ENCODE measurements around the gene BLOC1S5. TPM values are rescaled to one million over a fixed set of nuclear protein-coding genes. Genes with fewer than 3 reads are reported as not detected.
"Not testable (repeated sequence)": the region's sequence is repeated elsewhere in the genome, so short reads cannot be mapped to it uniquely, and the experiment has no call there.

The BLOC1S5 gene
- polyA plus RNA-seq, 2 donors = 3.9 to 4.5 TPM

GRCh38 chr6:7992002-7992815 is 72.0 kb downstream of the BLOC1S5 start:
- H3K27ac ChIP-seq (ENCODE audit: low read depth in 2 of 2, low read length in 1 of 2) = peak overlapping the region in 1 of 2 donors; percentile 49

GRCh38 chr6:7991536-7991935 is 72.7 kb downstream of the BLOC1S5 start:
- Histone ChIP-seq H3K27ac (ENCODE audit: low read depth in 2 of 2, low read length in 1 of 2) (no peak overlapping the region), H3K36me3 (ENCODE audit: control insufficient read depth in 2 of 2, insufficient read depth in 2 of 2, low read length in 1 of 2) (no peaks in the 10 kb centered on the region)

More at GRCh38 chr6:7992002-7992815, 72.0 kb downstream of the BLOC1S5 start:
- 21 to 38% methylated on average over 7 of the region's 7 CpGs for WGBS, 2 donors
- no peaks in the 10 kb centered on the region for H3K27me3 ChIP-seq (ENCODE audit: control insufficient read depth in 1 of 2, insufficient read depth in 2 of 2, low read length in 2 of 2)
- H3K9me3 ChIP-seq (ENCODE audit: control insufficient read depth in 2 of 2, insufficient read depth in 1 of 2, low read depth in 1 of 2, low read length in 1 of 2) = no peaks in the 10 kb centered on the region
- no peaks in the 10 kb centered on the region for H3K4me1 ChIP-seq (ENCODE audit: control insufficient read depth in 2 of 2, insufficient read depth in 2 of 2, low read length in 1 of 2)
- no peaks in the 10 kb centered on the region for H3K36me3 ChIP-seq (ENCODE audit: control insufficient read depth in 2 of 2, insufficient read depth in 2 of 2, low read length in 1 of 2)
- H3K4me3 ChIP-seq (ENCODE audit: low read depth in 1 of 2, low read length in 2 of 2) = no peak overlapping the region

GRCh38 chr6:7986219-7986618 is 78.0 kb downstream of the BLOC1S5 start:
- 93% methylated on average over 31 of the region's 31 CpGs for WGBS, 2 donors
- no peaks in the 10 kb centered on the region for H3K9me3 ChIP-seq (ENCODE audit: control insufficient read depth in 2 of 2, insufficient read depth in 1 of 2, low read depth in 1 of 2, low read length in 1 of 2)
- no peak overlapping the region for H3K4me3 ChIP-seq (ENCODE audit: low read depth in 1 of 2, low read length in 2 of 2)
- peaks cover 0 to 3% of the 10 kb centered on the region in 2 donors for H3K4me1 ChIP-seq (ENCODE audit: control insufficient read depth in 2 of 2, insufficient read depth in 2 of 2, low read length in 1 of 2)
- no peaks in the 10 kb centered on the region for H3K36me3 ChIP-seq (ENCODE audit: control insufficient read depth in 2 of 2, insufficient read depth in 2 of 2, low read length in 1 of 2)
- H3K27ac ChIP-seq (ENCODE audit: low read depth in 2 of 2, low read length in 1 of 2) = no peak overlapping the region
- H3K27me3 ChIP-seq (ENCODE audit: control insufficient read depth in 1 of 2, insufficient read depth in 2 of 2, low read length in 2 of 2) = no peaks in the 10 kb centered on the region

More at GRCh38 chr6:7991536-7991935, 72.7 kb downstream of the BLOC1S5 start:
- H3K9me3 ChIP-seq (ENCODE audit: control insufficient read depth in 2 of 2, insufficient read depth in 1 of 2, low read depth in 1 of 2, low read length in 1 of 2) = no peaks in the 10 kb centered on the region
- H3K27me3 ChIP-seq (ENCODE audit: control insufficient read depth in 1 of 2, insufficient read depth in 2 of 2, low read length in 2 of 2) = no peaks in the 10 kb centered on the region
- no peak overlapping the region for H3K4me3 ChIP-seq (ENCODE audit: low read depth in 1 of 2, low read length in 2 of 2)
- no peaks in the 10 kb centered on the region for H3K4me1 ChIP-seq (ENCODE audit: control insufficient read depth in 2 of 2, insufficient read depth in 2 of 2, low read length in 1 of 2)
- 50 to 61% methylated on average over 1 of the region's 1 CpG for WGBS, 2 donors

- not testable (repeated sequence) for H3K27ac ChIP-seq (ENCODE audit: low read depth in 2 of 2, low read length in 1 of 2); H3K4me3 ChIP-seq (ENCODE audit: low read depth in 1 of 2, low read length in 2 of 2); H3K9me3 ChIP-seq (ENCODE audit: control insufficient read depth in 2 of 2, insufficient read depth in 1 of 2, low read depth in 1 of 2, low read length in 1 of 2); H3K4me1 ChIP-seq (ENCODE audit: control insufficient read depth in 2 of 2, insufficient read depth in 2 of 2, low read length in 1 of 2); H3K27me3 ChIP-seq (ENCODE audit: control insufficient read depth in 1 of 2, insufficient read depth in 2 of 2, low read length in 2 of 2); H3K36me3 ChIP-seq (ENCODE audit: control insufficient read depth in 2 of 2, insufficient read depth in 2 of 2, low read length in 1 of 2)
- 78% methylated on average over 6 of the region's 6 CpGs for WGBS, 2 donors
Observed at GRCh38 chr6:7983967-7984366, 80.2 kb downstream of the BLOC1S5 start.

GRCh38 chr6:7979831-7980230 is 84.4 kb downstream of the BLOC1S5 start:
- H3K4me1 ChIP-seq (ENCODE audit: control insufficient read depth in 2 of 2, insufficient read depth in 2 of 2, low read length in 1 of 2) = peaks cover 7 to 10% of the 10 kb centered on the region in 2 donors
- no peaks in the 10 kb centered on the region for H3K27me3 ChIP-seq (ENCODE audit: control insufficient read depth in 1 of 2, insufficient read depth in 2 of 2, low read length in 2 of 2)
- H3K4me3 ChIP-seq (ENCODE audit: low read depth in 1 of 2, low read length in 2 of 2) = no peak overlapping the region
- H3K36me3 ChIP-seq (ENCODE audit: control insufficient read depth in 2 of 2, insufficient read depth in 2 of 2, low read length in 1 of 2) = no peaks in the 10 kb centered on the region
- no peaks in the 10 kb centered on the region for H3K9me3 ChIP-seq (ENCODE audit: control insufficient read depth in 2 of 2, insufficient read depth in 1 of 2, low read depth in 1 of 2, low read length in 1 of 2)
- H3K27ac ChIP-seq (ENCODE audit: low read depth in 2 of 2, low read length in 1 of 2) = no peak overlapping the region

GRCh38 chr6:7978736-7979135 is 85.5 kb downstream of the BLOC1S5 start:
- Histone ChIP-seq H3K27ac (ENCODE audit: low read depth in 2 of 2, low read length in 1 of 2) (no peak overlapping the region), H3K36me3 (ENCODE audit: control insufficient read depth in 2 of 2, insufficient read depth in 2 of 2, low read length in 1 of 2) (no peaks in the 10 kb centered on the region), H3K27me3 (ENCODE audit: control insufficient read depth in 1 of 2, insufficient read depth in 2 of 2, low read length in 2 of 2) (no peaks in the 10 kb centered on the region), H3K9me3 (ENCODE audit: control insufficient read depth in 2 of 2, insufficient read depth in 1 of 2, low read depth in 1 of 2, low read length in 1 of 2) (no peaks in the 10 kb centered on the region), H3K4me1 (ENCODE audit: control insufficient read depth in 2 of 2, insufficient read depth in 2 of 2, low read length in 1 of 2) (peaks cover 10% of the 10 kb centered on the region in 2 donors), H3K4me3 (ENCODE audit: low read depth in 1 of 2, low read length in 2 of 2) (no peak overlapping the region)
- WGBS, 2 donors = 53 to 62% methylated on average over 3 of the region's 3 CpGs

- H3K27me3 ChIP-seq (ENCODE audit: control insufficient read depth in 1 of 2, insufficient read depth in 2 of 2, low read length in 2 of 2) = no peaks in the 10 kb centered on the region
- no peak overlapping the region for H3K27ac ChIP-seq (ENCODE audit: low read depth in 2 of 2, low read length in 1 of 2)
- no peaks in the 10 kb centered on the region for H3K9me3 ChIP-seq (ENCODE audit: control insufficient read depth in 2 of 2, insufficient read depth in 1 of 2, low read depth in 1 of 2, low read length in 1 of 2)
- H3K36me3 ChIP-seq (ENCODE audit: control insufficient read depth in 2 of 2, insufficient read depth in 2 of 2, low read length in 1 of 2) = no peaks in the 10 kb centered on the region
- H3K4me1 ChIP-seq (ENCODE audit: control insufficient read depth in 2 of 2, insufficient read depth in 2 of 2, low read length in 1 of 2) = peaks cover 10% of the 10 kb centered on the region in 2 donors
- no peak overlapping the region for H3K4me3 ChIP-seq (ENCODE audit: low read depth in 1 of 2, low read length in 2 of 2)
- 91 to 93% methylated on average over 8 of the region's 8 CpGs for WGBS, 2 donors
Observed at GRCh38 chr6:7976485-7977056, 87.6 kb downstream of the BLOC1S5 start.

GRCh38 chr6:7975764-7976146 is 88.4 kb downstream of the BLOC1S5 start:
- Histone ChIP-seq H3K4me3 (ENCODE audit: low read depth in 1 of 2, low read length in 2 of 2) (no peak overlapping the region), H3K36me3 (ENCODE audit: control insufficient read depth in 2 of 2, insufficient read depth in 2 of 2, low read length in 1 of 2) (no peaks in the 10 kb centered on the region), H3K9me3 (ENCODE audit: control insufficient read depth in 2 of 2, insufficient read depth in 1 of 2, low read depth in 1 of 2, low read length in 1 of 2) (no peaks in the 10 kb centered on the region), H3K4me1 (ENCODE audit: control insufficient read depth in 2 of 2, insufficient read depth in 2 of 2, low read length in 1 of 2) (peaks cover 10% of the 10 kb centered on the region in 2 donors), H3K27ac (ENCODE audit: low read depth in 2 of 2, low read length in 1 of 2) (peak overlapping the region in 1 of 2 donors; percentile 13), H3K27me3 (ENCODE audit: control insufficient read depth in 1 of 2, insufficient read depth in 2 of 2, low read length in 2 of 2) (no peaks in the 10 kb centered on the region)
- WGBS, 2 donors = 33 to 44% methylated on average over 8 of the region's 8 CpGs

- Histone ChIP-seq H3K4me1 (ENCODE audit: control insufficient read depth in 2 of 2, insufficient read depth in 2 of 2, low read length in 1 of 2) (peaks cover 10% of the 10 kb centered on the region in 2 donors), H3K36me3 (ENCODE audit: control insufficient read depth in 2 of 2, insufficient read depth in 2 of 2, low read length in 1 of 2) (no peaks in the 10 kb centered on the region), H3K9me3 (ENCODE audit: control insufficient read depth in 2 of 2, insufficient read depth in 1 of 2, low read depth in 1 of 2, low read length in 1 of 2) (no peaks in the 10 kb centered on the region), H3K27ac (ENCODE audit: low read depth in 2 of 2, low read length in 1 of 2) (peak overlapping the region in 1 of 2 donors; percentile 33), H3K4me3 (ENCODE audit: low read depth in 1 of 2, low read length in 2 of 2) (peak overlapping the region in 1 of 2 donors; percentile 19), H3K27me3 (ENCODE audit: control insufficient read depth in 1 of 2, insufficient read depth in 2 of 2, low read length in 2 of 2) (no peaks in the 10 kb centered on the region)
- 8 to 17% methylated on average over 18 of the region's 18 CpGs for WGBS, 2 donors
Observed at GRCh38 chr6:7974938-7975763, 89.0 kb downstream of the BLOC1S5 start.

Data from esophagus (tissue), 2 donors.